Natural killer cell treated with Interleukin-12 subunit alpha and Interleukin-12 subunit beta and Interleukin-15 and Interleukin-18, amount 100 ng/mL, for 72 hours (primary cell): Measurements from ENCODE around the gene SNU13. TPM values are rescaled to one million over a fixed set of nuclear protein-coding genes. Genes with fewer than 3 reads are reported as not detected.
"Not testable (repeated sequence)": the region's sequence is repeated elsewhere in the genome, so short reads cannot be mapped to it uniquely, and the experiment has no call there.

Experiments
- ATAC-seq, 2 donors: fragments of 150-1000 bp; cut with Tn5 transposase in 1 of 2; sonication (Bioruptor Pico), chemical (Tn5 transposase) in 1 of 2; 2 replicates each; pipeline ENCODE4 v1.10.0; 2021
- DNase-seq: peaks from one replicate; pipeline ENCODE4 v3.0.0; 2022; ENCODE audit warnings: low spot score
- H3K27ac Mint-ChIP-seq, 2 donors: 1 replicate in 1 of 2; 2 replicates in 1 of 2; pipeline ENCODE4 v1.8.0; 2022; ENCODE audit warnings: mixed read lengths in 2 of 2, mild to moderate bottlenecking in 1 of 2, moderate library complexity in 1 of 2
- H3K27me3 Mint-ChIP-seq, 2 donors: 1 replicate in 1 of 2; 2 replicates in 1 of 2; pipeline ENCODE4 v1.8.0; 2022; ENCODE audit warnings: mixed read lengths in 2 of 2
- H3K36me3 Mint-ChIP-seq: one replicate; pipeline ENCODE4 v1.8.0; 2022; ENCODE audit warnings: mixed read lengths
- H3K4me1 Mint-ChIP-seq, 2 donors: 1 replicate in 1 of 2; 2 replicates in 1 of 2; pipeline ENCODE4 v1.8.0; 2022; ENCODE audit warnings: low read depth in 2 of 2, mixed read lengths in 2 of 2, mild to moderate bottlenecking in 1 of 2
- H3K4me3 Mint-ChIP-seq: one replicate; pipeline ENCODE4 v1.8.0; 2022; ENCODE audit warnings: mixed read lengths
- H3K9me3 Mint-ChIP-seq: 2 replicates; pipeline ENCODE4 v1.8.0; 2022; ENCODE audit warnings: mixed read lengths
- total RNA-seq, 2 donors: library from RNA; stranded (reverse); gene quantifications; one replicate each; pipeline ENCODE4 v1.2.3, GENCODE V29; 2022

Gene SNU13
- 100 to 1,000 TPM; 167 to 249 TPM for total RNA-seq

DNA sequence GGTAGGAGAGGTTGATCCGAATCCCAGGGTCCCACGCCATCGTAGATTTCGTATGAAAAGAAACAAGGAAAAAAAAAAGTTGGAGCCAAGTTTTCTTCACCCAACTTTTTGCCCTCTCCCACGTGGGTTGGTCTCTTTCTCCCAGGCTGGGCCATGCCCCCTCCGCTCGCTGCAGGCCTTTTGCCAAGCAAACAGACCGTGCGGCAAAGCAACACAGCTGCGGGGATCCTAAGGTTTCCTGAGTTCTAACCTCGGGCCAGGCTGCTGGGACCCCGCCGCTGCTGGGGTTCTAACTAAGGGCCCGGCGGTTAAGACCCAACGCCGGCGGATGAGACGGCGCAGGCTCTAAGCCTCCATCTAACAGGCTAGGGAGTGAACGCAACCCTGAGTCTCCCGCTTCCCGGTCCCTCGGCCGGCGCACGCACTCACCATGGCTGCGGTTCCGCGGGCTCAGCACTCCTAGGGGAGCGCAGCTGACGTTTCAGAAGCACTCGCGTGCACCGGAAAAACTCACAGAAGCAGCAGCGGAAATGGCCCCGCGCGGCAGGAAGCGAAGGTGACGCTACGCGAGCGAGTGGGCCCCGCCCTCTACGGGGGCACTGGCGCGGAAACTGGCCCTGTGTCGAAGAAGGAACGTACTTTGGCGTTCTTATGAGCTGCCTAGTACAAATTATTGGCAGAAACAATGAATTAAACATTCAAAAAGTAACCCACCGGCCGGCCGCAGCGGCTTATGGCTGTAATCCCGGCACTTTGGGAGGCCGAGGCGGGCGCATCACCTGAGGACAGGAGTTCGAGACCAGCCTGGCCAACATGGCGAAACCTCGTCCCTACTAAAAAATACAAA, at the start of gene SNU13:
TSS of gene SNU13 (minus strand) at position 503 of the 847 bp plus-strand sequence. CDS start at position 432, 71 bp downstream.
- peak within 1 kb of the TSS; percentile 91 for H3K4me3 Mint-ChIP-seq
- ATAC-seq = peak; percentile 97 to 99
- no peaks in the 10 kb centered on the region for H3K36me3 Mint-ChIP-seq
- no peaks in the 10 kb centered on the region for H3K27me3 Mint-ChIP-seq
- H3K9me3 Mint-ChIP-seq = no peaks in the 10 kb centered on the region
- peak; percentile 95 for DNase-seq
- H3K27ac Mint-ChIP-seq = peak within 1 kb of the TSS; percentile 95 to 98
- H3K4me1 Mint-ChIP-seq = peaks cover 17 to 23% of the 10 kb centered on the region in 2 donors

DNA sequence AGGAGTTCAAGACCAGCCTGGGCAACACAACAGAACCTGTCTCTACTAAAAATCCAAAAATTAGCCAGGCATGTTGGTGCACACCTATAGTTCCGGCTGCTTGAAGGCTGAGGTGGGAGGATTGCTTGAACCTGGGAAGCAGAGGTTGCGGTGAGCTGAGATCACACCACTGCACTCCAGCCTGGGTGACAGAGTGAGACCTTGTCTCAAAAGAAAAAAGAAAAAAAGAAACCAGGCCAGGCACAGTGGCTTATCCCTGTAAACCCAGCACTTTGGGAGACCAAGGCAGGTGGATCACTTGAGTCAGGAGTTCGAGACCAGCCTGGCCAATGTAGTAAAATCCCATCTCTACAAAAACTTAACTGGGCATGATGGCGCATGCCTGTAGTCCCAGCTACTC, 44.6 kb upstream of the SNU13 start:
- H3K4me1 Mint-ChIP-seq, H3K4me3 Mint-ChIP-seq, H3K36me3 Mint-ChIP-seq, H3K9me3 Mint-ChIP-seq, ATAC-seq, DNase-seq, H3K27ac Mint-ChIP-seq, H3K27me3 Mint-ChIP-seq: not testable (repeated sequence)

DNA sequence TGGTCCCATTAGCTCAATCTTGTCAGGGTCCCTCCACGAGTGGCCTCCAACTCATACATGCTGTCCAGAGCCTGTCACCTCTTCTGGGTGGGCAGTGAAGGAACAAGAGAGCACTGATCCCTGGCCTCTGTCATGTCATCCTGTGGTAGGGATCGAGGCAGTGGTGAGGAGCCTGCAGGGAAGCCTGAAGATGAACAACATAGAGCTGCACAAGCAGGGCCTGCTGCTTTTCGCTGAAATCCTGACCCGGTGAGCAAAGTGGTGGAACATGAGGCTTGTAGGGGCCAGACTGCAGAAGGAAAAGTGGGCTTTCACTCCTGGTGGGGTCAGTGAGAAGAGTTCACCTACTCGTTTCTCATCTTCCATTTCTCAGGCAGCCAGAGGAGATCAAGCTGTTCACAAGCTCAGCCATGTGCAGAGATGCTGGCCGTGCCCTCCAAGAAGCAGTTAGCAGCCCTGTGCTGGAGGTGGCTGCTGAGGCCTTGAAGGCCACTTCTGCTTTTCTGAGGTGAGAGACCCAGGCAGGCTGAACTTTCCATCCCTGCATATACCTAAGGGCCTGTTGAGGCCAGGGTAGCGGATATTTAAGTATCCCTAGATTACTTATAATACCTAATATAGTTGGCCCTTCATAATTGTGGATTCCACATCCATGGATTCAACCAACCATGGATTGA, 43.6 kb upstream of the SNU13 start:
- H3K27me3 Mint-ChIP-seq = no peaks in the 10 kb centered on the region
- no peaks in the 10 kb centered on the region for H3K4me1 Mint-ChIP-seq
- H3K36me3 Mint-ChIP-seq = no peaks in the 10 kb centered on the region
- DNase-seq (no peak), ATAC-seq (peak in 1 of 2 donors; percentile 31)
- no peaks in the 10 kb centered on the region for H3K9me3 Mint-ChIP-seq
- no peak overlapping the region for H3K4me3 Mint-ChIP-seq
- H3K27ac Mint-ChIP-seq = no peak overlapping the region

- H3K9me3 Mint-ChIP-seq = no peaks in the 10 kb centered on the region
Measured at GRCh38 chr22:41731609-41732008, 42.9 kb upstream of the SNU13 start.

DNA sequence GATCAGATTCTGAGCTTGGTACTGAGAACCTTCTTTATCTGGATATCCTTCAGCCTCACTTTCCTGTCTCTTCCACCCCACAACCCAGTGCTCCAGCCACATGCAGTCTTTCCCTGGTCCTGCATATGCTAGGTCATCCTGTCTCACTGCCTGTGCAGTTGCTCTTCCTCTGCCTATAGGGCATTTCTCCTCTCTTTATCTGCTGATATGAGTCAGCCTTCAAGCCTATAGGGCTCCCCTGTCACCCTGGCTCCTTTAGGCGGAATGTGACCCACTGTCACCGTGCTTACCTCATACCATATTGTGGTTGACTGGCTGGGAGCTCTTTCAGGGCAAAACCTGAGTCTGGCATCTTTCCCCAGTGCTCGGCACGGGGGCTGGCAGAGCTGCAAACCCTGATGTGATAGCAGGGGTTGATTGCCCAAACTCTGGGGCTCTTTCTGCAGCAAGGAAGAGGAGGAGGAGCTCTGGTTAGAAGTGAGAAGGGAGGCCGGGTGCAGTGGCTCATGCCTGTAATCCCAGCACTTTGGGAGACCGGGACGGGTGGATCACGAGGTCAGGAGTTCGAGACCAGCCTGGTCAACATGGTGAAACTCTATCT, 36.9 kb upstream of the SNU13 start:
- DNase-seq (no peak), ATAC-seq (no peak)
- Mint-ChIP-seq H3K36me3 (no peaks in the 10 kb centered on the region), H3K27me3 (peaks cover 0 to 2% of the 10 kb centered on the region in 2 donors), H3K27ac (no peak overlapping the region), H3K4me3 (no peak overlapping the region), H3K4me1 (no peaks in the 10 kb centered on the region), H3K9me3 (no peaks in the 10 kb centered on the region)

More at GRCh38 chr22:41731609-41732008, 42.9 kb upstream of the SNU13 start:
- DNase-seq (no peak), ATAC-seq (no peak)
- Mint-ChIP-seq H3K36me3 (no peaks in the 10 kb centered on the region), H3K27ac (no peak overlapping the region), H3K4me1 (no peaks in the 10 kb centered on the region), H3K4me3 (no peak overlapping the region), H3K27me3 (no peaks in the 10 kb centered on the region)

- DNase-seq (no peak), ATAC-seq (no peak)
- Mint-ChIP-seq H3K36me3 (no peaks in the 10 kb centered on the region), H3K27ac (no peak overlapping the region), H3K9me3 (no peaks in the 10 kb centered on the region), H3K27me3 (peaks cover 0 to 2% of the 10 kb centered on the region in 2 donors), H3K4me3 (no peak overlapping the region), H3K4me1 (no peaks in the 10 kb centered on the region)
Measured at GRCh38 chr22:41722496-41722895, 33.8 kb upstream of the SNU13 start.

GRCh38 chr22:41713004-41713403, 24.3 kb upstream of the SNU13 start:
- Mint-ChIP-seq H3K27ac (no peak overlapping the region), H3K4me1 (no peaks in the 10 kb centered on the region), H3K4me3 (no peak overlapping the region), H3K27me3 (peaks cover 0 to 4% of the 10 kb centered on the region in 2 donors), H3K36me3 (no peaks in the 10 kb centered on the region), H3K9me3 (no peaks in the 10 kb centered on the region)
- DNase-seq = no peak
- no peak for ATAC-seq

GRCh38 chr22:41709341-41709740, 20.7 kb upstream of the SNU13 start:
- Mint-ChIP-seq H3K4me1 (no peaks in the 10 kb centered on the region), H3K36me3 (no peaks in the 10 kb centered on the region), H3K4me3 (no peak overlapping the region), H3K27me3 (peaks cover 0 to 4% of the 10 kb centered on the region in 2 donors), H3K27ac (no peak overlapping the region), H3K9me3 (no peaks in the 10 kb centered on the region)
- DNase-seq = no peak
- ATAC-seq = no peak

DNA sequence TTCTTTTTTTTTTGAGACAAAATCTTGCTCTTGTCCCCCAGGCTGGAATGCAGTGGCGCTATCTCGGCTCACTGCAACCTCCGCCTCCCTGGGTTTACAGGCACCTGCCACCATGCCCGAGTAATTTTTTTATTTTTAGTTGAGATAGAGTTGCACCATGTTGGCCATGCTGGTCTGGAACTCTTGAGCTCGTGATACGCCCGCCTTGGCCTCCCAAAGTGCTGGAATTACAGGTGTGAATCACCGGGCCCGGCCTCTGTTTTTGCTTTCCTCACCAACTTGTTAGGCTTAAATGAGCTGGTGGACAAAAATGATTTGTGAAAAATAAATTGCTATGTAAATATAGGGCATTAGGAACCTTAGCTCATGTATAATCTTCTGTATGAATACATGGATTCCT, 14.1 kb upstream of the SNU13 start:
- H3K4me3 Mint-ChIP-seq = no peak overlapping the region
- ATAC-seq (no peak), DNase-seq (no peak)
- no peaks in the 10 kb centered on the region for H3K27me3 Mint-ChIP-seq
- no peaks in the 10 kb centered on the region for H3K36me3 Mint-ChIP-seq
- H3K27ac Mint-ChIP-seq = no peak overlapping the region
- peaks cover 3 to 4% of the 10 kb centered on the region in 2 donors for H3K4me1 Mint-ChIP-seq
- no peaks in the 10 kb centered on the region for H3K9me3 Mint-ChIP-seq

DNA sequence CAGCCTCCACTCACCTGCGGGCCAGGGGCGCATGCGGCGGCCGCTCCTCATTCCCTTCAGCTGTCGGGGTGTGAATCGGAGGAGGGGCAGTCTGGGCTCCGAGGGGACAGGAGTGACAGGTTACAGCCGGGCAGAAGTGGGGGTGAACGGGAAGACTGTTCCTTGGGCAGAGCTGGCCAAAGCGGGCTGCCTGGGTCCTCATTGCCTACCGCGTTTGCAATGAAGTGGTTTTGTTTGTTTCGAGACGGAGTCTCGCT, 11.4 kb upstream of the SNU13 start:
- ATAC-seq = no peak
- Mint-ChIP-seq H3K36me3 (no peaks in the 10 kb centered on the region), H3K9me3 (no peaks in the 10 kb centered on the region), H3K27ac (no peak overlapping the region), H3K4me1 (peaks cover 8 to 11% of the 10 kb centered on the region in 2 donors), H3K4me3 (no peak overlapping the region), H3K27me3 (no peaks in the 10 kb centered on the region)
- no peak for DNase-seq

GRCh38 chr22:41699264-41700107, 10.8 kb upstream of the SNU13 start, which contains the start of gene MEI1:
Gene MEI1, plus strand, starts transcription at chr22:41699503. Its CDS starts 36 bp downstream, at chr22:41699539.
- DNase-seq = peak; percentile 86
- Mint-ChIP-seq H3K4me1 (peaks cover 8 to 11% of the 10 kb centered on the region in 2 donors), H3K9me3 (no peaks in the 10 kb centered on the region), H3K27me3 (no peaks in the 10 kb centered on the region), H3K36me3 (no peaks in the 10 kb centered on the region), H3K4me3 (peak within 1 kb of the TSS; percentile 63), H3K27ac (peak within 1 kb of the TSS; percentile 56 to 62)
- peak; percentile 70 to 80 for ATAC-seq

DNA sequence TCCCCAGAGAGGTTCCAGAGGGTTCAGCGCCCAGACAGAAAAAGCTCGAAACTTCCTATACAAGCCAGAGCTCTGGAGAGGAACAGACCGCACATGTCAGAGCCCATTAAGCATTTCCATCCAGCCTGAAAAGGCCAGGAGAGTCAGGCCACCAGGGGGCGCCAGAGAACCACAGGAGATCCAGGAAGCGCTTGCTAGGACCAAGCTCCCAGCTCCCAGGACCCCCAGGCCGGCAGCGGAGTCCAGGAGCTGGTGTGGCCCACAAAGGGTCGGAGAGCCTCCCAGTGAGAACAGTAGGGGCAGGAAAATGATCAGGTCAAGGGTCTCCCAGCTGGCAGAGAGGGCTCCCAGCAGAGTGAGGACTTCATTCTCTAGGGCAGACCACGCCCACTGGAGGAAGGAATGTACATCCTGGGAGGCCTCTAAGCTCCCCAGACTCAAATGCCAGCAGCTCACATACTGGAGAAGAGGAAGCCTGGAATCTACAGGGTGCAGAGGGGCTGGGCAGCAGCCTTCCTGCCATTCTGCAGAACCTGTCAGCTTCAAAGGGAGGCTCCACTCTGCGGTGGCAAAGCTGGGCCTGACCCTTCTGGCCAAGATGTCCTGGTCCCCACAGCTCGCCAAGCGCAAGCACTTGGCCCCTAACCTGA, 8.6 kb upstream of the SNU13 start:
- ATAC-seq (peak; percentile 69 to 80), DNase-seq (peak; percentile 89)
- Mint-ChIP-seq H3K36me3 (no peaks in the 10 kb centered on the region), H3K4me1 (peaks cover 8 to 11% of the 10 kb centered on the region in 2 donors), H3K27me3 (no peaks in the 10 kb centered on the region), H3K9me3 (no peaks in the 10 kb centered on the region), H3K4me3 (peak overlapping the region; percentile 38), H3K27ac (peak overlapping the region; percentile 60 to 65)

DNA sequence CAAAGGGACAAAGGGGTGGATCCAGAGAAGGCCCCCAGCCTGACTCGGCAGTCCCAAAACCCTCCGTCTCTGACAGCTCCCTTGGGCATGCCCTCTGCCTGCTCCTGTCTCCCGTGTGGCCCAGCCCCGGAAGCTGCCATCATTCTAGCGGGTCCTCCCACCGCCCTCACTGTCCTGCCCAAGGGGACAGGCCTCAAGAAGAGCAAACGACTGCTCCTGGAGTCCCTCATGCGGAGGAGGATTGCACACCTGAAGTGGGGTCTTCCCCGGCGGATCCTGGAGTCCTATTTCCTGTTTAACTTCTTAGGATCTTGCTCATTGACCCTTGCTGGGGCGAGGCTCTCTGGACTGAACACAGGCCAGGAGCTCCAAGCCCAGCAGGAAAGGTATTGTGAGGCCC, 8.0 kb upstream of the SNU13 start:
- ATAC-seq (peak in 1 of 2 donors; percentile 15), DNase-seq (no peak)
- H3K4me3 Mint-ChIP-seq = no peak overlapping the region
- no peaks in the 10 kb centered on the region for H3K36me3 Mint-ChIP-seq
- H3K27ac Mint-ChIP-seq = peak overlapping the region; percentile 60 to 65
- peaks cover 8 to 11% of the 10 kb centered on the region in 2 donors for H3K4me1 Mint-ChIP-seq
- H3K27me3 Mint-ChIP-seq = no peaks in the 10 kb centered on the region
- H3K9me3 Mint-ChIP-seq = no peaks in the 10 kb centered on the region
